Suprapubic skin (tissue), 3 donors: ENCODE data around the gene ZSCAN20.
"Not testable (repeated sequence)": the region's sequence is repeated elsewhere in the genome, so short reads cannot be mapped to it uniquely, and the experiment has no call there.

ENCODE experiments used
- CTCF ChIP-seq, 2 donors: fragments of 200-600 bp in 1 of 2; fragments of 450-650 bp in 1 of 2; sonication (generic) in 1 of 2; IDR thresholded peaks; one replicate each; pipeline ENCODE4 v1.5.1; 2016 to 2019; ENCODE audit warnings: antibody characterized with exemption in 2 of 2, mild to moderate bottlenecking in 1 of 2, moderate library complexity in 1 of 2
- EP300 ChIP-seq: sonication (generic); formaldehyde crosslinking; IDR thresholded peaks from one replicate; pipeline ENCODE4 v1.6.1; 2017; ENCODE audit warnings: antibody characterized with exemption
- POLR2A ChIP-seq, 2 donors: fragments of 450-650 bp; IDR thresholded peaks; one replicate each; pipeline ENCODE4 v1.6.1; 2017; ENCODE audit warnings: antibody characterized with exemption in 2 of 2, mild to moderate bottlenecking in 2 of 2, moderate library complexity in 2 of 2

GRCh38 chr1:33509276-33509675 is 36.8 kb downstream of the ZSCAN20 start:
- TF ChIP-seq CTCF (IDR thresholded peaks at IDR 0.05); EP300; POLR2A (IDR thresholded peaks at IDR 0.05): not testable (repeated sequence)
